OCI-LY7 (cell line): ENCODE results near the gene TTC13. TPM values are rescaled to one million over a fixed set of nuclear protein-coding genes. Genes with fewer than 3 reads are reported as not detected.

Source experiments
- BruUV-seq: library from RNA; stranded (reverse); fragments of 400-500 nt; replicated peaks from 2 replicates; lab custom pipeline; 2021; lab: Mats Ljungman, UMichigan
- CTCF ChIA-PET: fragments of 300-600 bp; sonication (Branson Sonifier 250); formaldehyde crosslinking; loops from one replicate; lab custom pipeline; 2022; ENCODE audit warnings: antibody characterized with exemption; ENCODE audit not compliant: unreplicated experiment; lab: Charles Lee
- POLR2A ChIA-PET: fragments of 300-600 bp; sonication (Branson Sonifier 250); formaldehyde crosslinking; loops from one replicate; lab custom pipeline; 2022; ENCODE audit warnings: antibody characterized with exemption; lab: Charles Lee
- DNase-seq: peaks from one replicate; pipeline ENCODE4 v3.0.0-alpha.2; 2015; ENCODE audit warnings: low spot score
- H2AFZ ChIP-seq: fragments of 200-600 bp; sonication (generic), shearing (Covaris generic); 2 replicates; pipeline ENCODE4 v1.6.1; 2014; ENCODE audit warnings: mild to moderate bottlenecking, antibody characterized with exemption, low read length, moderate library complexity
- H3K27ac ChIP-seq: fragments of 200-600 bp; sonication (generic); 2 replicates; pipeline ENCODE4 v1.5.1; 2014; ENCODE audit warnings: mixed run types, low read depth, mild to moderate bottlenecking, moderate library complexity, low read length, inconsistent platforms; ENCODE audit not compliant: poor library complexity, severe bottlenecking
- H3K36me3 ChIP-seq: fragments of 200-600 bp; sonication (generic); 2 replicates; pipeline ENCODE4 v1.6.1; 2014; ENCODE audit warnings: mild to moderate bottlenecking, antibody characterized with exemption, low read length, moderate library complexity, mixed read lengths; ENCODE audit not compliant: insufficient read depth
- H3K4me1 ChIP-seq: fragments of 200-600 bp; sonication (generic); 2 replicates; pipeline ENCODE4 v1.5.1; 2014; ENCODE audit warnings: mild to moderate bottlenecking, low read length; ENCODE audit not compliant: insufficient read depth, poor library complexity, severe bottlenecking
- H3K4me2 ChIP-seq: fragments of 200-600 bp; sonication (generic); 2 replicates; pipeline ENCODE4 v1.6.1; 2014; ENCODE audit warnings: mild to moderate bottlenecking, low read length
- H3K4me3 ChIP-seq: fragments of 200-600 bp; sonication (generic); 2 replicates; pipeline ENCODE4 v1.5.1; 2014; ENCODE audit warnings: mild to moderate bottlenecking, low read depth, low read length; ENCODE audit not compliant: poor library complexity, severe bottlenecking
- H3K79me2 ChIP-seq: fragments of 200-600 bp; sonication (generic); 2 replicates; pipeline ENCODE4 v1.6.1; 2016; ENCODE audit warnings: low read depth, mild to moderate bottlenecking, low read length, moderate library complexity, mixed read lengths; ENCODE audit not compliant: insufficient read depth
- H3K9me2 ChIP-seq: fragments of 200-600 bp; sonication (generic); 2 replicates; pipeline ENCODE4 v1.6.1; 2016; ENCODE audit warnings: mild to moderate bottlenecking, low read length, mixed read lengths; ENCODE audit not compliant: insufficient read depth
- H3K9me3 ChIP-seq: fragments of 200-600 bp; sonication (generic); 2 replicates; pipeline ENCODE4 v1.6.1; 2014; ENCODE audit warnings: mild to moderate bottlenecking, mixed run types, low read length, mixed read lengths
- H4K20me1 ChIP-seq: fragments of 200-600 bp; sonication (generic); 2 replicates; pipeline ENCODE4 v1.6.1; 2014; ENCODE audit warnings: mild to moderate bottlenecking, antibody characterized with exemption, low read length, moderate library complexity, mixed read lengths; ENCODE audit not compliant: insufficient read depth
- CTCF ChIP-seq: fragments of 200-600 bp; sonication (generic); conservative IDR thresholded peaks from 2 replicates; pipeline ENCODE4 v1.5.1; 2014; ENCODE audit warnings: mild to moderate bottlenecking, antibody characterized with exemption, low read length, moderate library complexity, mixed read lengths
- EZH2phosphoT487 ChIP-seq: fragments of 200-600 bp; sonication (generic); IDR thresholded peaks from 2 replicates; pipeline ENCODE4 v1.6.1; 2018; ENCODE audit warnings: low read depth, borderline replicate concordance, mild to moderate bottlenecking, mixed run types, antibody characterized with exemption, low read length, moderate library complexity, mixed read lengths
- intact Hi-C: fragments of 100-400 bp; cut with micrococcal nuclease; formaldehyde crosslinking; loops from one replicate; pipeline ENCODE4 v1.10.0; 2022; ENCODE audit not compliant: unreplicated experiment
- total RNA-seq, 2 experiments: library from RNA; depleted of rRNA in 1 of 2; stranded (reverse); fragments of >200 nt in 1 of 2; shearing (Covaris generic) in 1 of 2; gene quantifications; 2 replicates each; pipeline ENCODE4 v1.2.3, GENCODE V29; 2014 to 2022

The TTC13 gene
- total RNA-seq, 2 experiments from 2014 or later = 15.4 to 27.2 TPM

GRCh38 chr1:230892018-230892491 is 86.6 kb downstream of the TTC13 start:
- Histone ChIP-seq H3K4me2 (no peak overlapping the region), H3K27ac (no peak overlapping the region), H4K20me1 (no peaks in the 10 kb centered on the region; the same call in 1 of the 2 replicates), H3K4me3 (no peak overlapping the region), H3K9me2 (no peaks in the 10 kb centered on the region), H2AFZ (no peak overlapping the region), H3K36me3 (no peaks in the 10 kb centered on the region), H3K9me3 (no peaks in the 10 kb centered on the region), H3K4me1 (no peaks in the 10 kb centered on the region), H3K79me2 (no peaks in the 10 kb centered on the region)
- intact Hi-C loops = no loop called here
- no TSS peak for BruUV-seq
- DNase-seq = no peak
- POLR2A ChIA-PET = no interaction called here
- TF ChIP-seq EZH2phosphoT487 (no peak), CTCF (no peak)
- CTCF ChIA-PET = no interaction called here

- no TSS peak for BruUV-seq
- no peak overlapping the region for H3K4me2 ChIP-seq
- H3K4me3 ChIP-seq = no peak overlapping the region
- TF ChIP-seq EZH2phosphoT487 (no peak), CTCF (no peak)
- H3K4me1 ChIP-seq = no peaks in the 10 kb centered on the region
- no peaks in the 10 kb centered on the region for H3K79me2 ChIP-seq
- no peak for DNase-seq
- no peaks in the 10 kb centered on the region; the same call in 1 of the 2 replicates for H4K20me1 ChIP-seq
- no peaks in the 10 kb centered on the region for H3K9me3 ChIP-seq
- POLR2A ChIA-PET = no interaction called here
- no peak overlapping the region for H2AFZ ChIP-seq
- H3K9me2 ChIP-seq = no peaks in the 10 kb centered on the region
- intact Hi-C loops = no loop called here
- H3K27ac ChIP-seq = no peak overlapping the region
- no peaks in the 10 kb centered on the region for H3K36me3 ChIP-seq
- CTCF ChIA-PET = no interaction called here
Observed at GRCh38 chr1:230891413-230891812, 87.2 kb downstream of the TTC13 start.

- no peak for DNase-seq
- ChIA-PET CTCF (no interaction called here), POLR2A (no interaction called here)
- Histone ChIP-seq H3K4me1 (no peaks in the 10 kb centered on the region), H3K9me3 (no peaks in the 10 kb centered on the region), H3K36me3 (no peaks in the 10 kb centered on the region), H2AFZ (no peak overlapping the region), H3K4me3 (no peak overlapping the region), H3K27ac (no peak overlapping the region), H3K4me2 (no peak overlapping the region), H3K9me2 (no peaks in the 10 kb centered on the region), H3K79me2 (no peaks in the 10 kb centered on the region), H4K20me1 (no peaks in the 10 kb centered on the region)
- no peak for TF ChIP-seq EZH2phosphoT487
- no peak for TF ChIP-seq CTCF
- no TSS peak for BruUV-seq
- intact Hi-C loops = no loop called here
Observed at GRCh38 chr1:230884646-230885045, 94.0 kb downstream of the TTC13 start.
